Sigmoid colon (tissue), 4 donors: ENCODE results near the gene NOX5.

Experiments
- CTCF ChIP-seq, 4 experiments: fragments of 450-650 bp in 3 of 4; fragments of 200-600 bp in 1 of 4; IDR thresholded peaks; one replicate each; pipeline ENCODE4 v1.5.1; 2016 to 2019; ENCODE audit warnings: antibody characterized with exemption in 4 of 4, mild to moderate bottlenecking in 3 of 4, moderate library complexity in 2 of 4
- EP300 ChIP-seq, 4 donors: sonication (generic); formaldehyde crosslinking; IDR thresholded peaks; one replicate each; pipeline ENCODE4 v1.6.1; 2017; ENCODE audit warnings: antibody characterized with exemption in 4 of 4
- POLR2A ChIP-seq, 2 donors: fragments of 450-650 bp; IDR thresholded peaks; one replicate each; pipeline ENCODE4 v1.6.1; 2016; ENCODE audit warnings: antibody characterized with exemption in 2 of 2, mild to moderate bottlenecking in 2 of 2, moderate library complexity in 2 of 2
- POLR2AphosphoS5 ChIP-seq, 4 donors: sonication (generic); formaldehyde crosslinking; IDR thresholded peaks; one replicate each; pipeline ENCODE4 v1.6.1; 2017; ENCODE audit warnings: antibody characterized with exemption in 4 of 4

GRCh38 chr15:69000091-69000490 is 14.4 kb upstream of the NOX5 start:
- TF ChIP-seq POLR2AphosphoS5 (IDR thresholded peaks at IDR 0.05) (no peak), POLR2A (IDR thresholded peaks at IDR 0.05) (no peak), CTCF (IDR thresholded peaks at IDR 0.05) (no peak), EP300 (IDR thresholded peaks at IDR 0.05) (no peak)
